HCT116 (cell line): ENCODE results near the gene METTL21C.

ENCODE experiments used
- EGR1 ChIP-seq: IDR thresholded peaks from 2 replicates; pipeline ENCODE4 v1.6.1; 2012; ENCODE audit warnings: low read depth
- POLR2A ChIP-seq: IDR thresholded peaks from 2 replicates; pipeline ENCODE4 v1.7.0; 2011; ENCODE audit warnings: borderline replicate concordance; ENCODE audit not compliant: insufficient read depth, insufficient read length; ENCODE audit errors: extremely low read depth
- POLR2AphosphoS5 ChIP-seq: IDR thresholded peaks from 2 replicates; pipeline ENCODE4 v1.6.1; 2011; ENCODE audit warnings: mild to moderate bottlenecking, low read depth, low read length, moderate library complexity
- SIN3A ChIP-seq: IDR thresholded peaks from 2 replicates; pipeline ENCODE4 v1.6.1; 2012; ENCODE audit warnings: low read depth
- SP1 ChIP-seq: IDR thresholded peaks from 2 replicates; pipeline ENCODE4 v1.6.1; 2012; ENCODE audit warnings: low read depth
- TCF7L2 ChIP-seq: IDR thresholded peaks from 2 replicates; pipeline ENCODE4 v1.7.0; 2011; ENCODE audit warnings: borderline replicate concordance, inconsistent platforms; ENCODE audit not compliant: insufficient read depth, insufficient read length; ENCODE audit errors: extremely low read depth
- YY1 ChIP-seq: IDR thresholded peaks from 2 replicates; pipeline ENCODE4 v1.6.1; 2011; ENCODE audit warnings: low read length, low read depth, moderate library complexity, mild to moderate bottlenecking; ENCODE audit not compliant: insufficient replicate concordance; ENCODE audit errors: extremely low read depth
- ZNF274 ChIP-seq: fragments of 200-500 bp; sonication (Bioruptor generic); IDR thresholded peaks from 2 replicates; pipeline ENCODE4 v1.6.1; 2014; ENCODE audit warnings: mild to moderate bottlenecking, low read depth, low read length, inconsistent platforms
- TF ChIP-seq, protein P1 (sequence below), 3 experiments: fragments of 200-600 bp in 1 of 3; sonication (generic) in 1 of 3; IDR thresholded peaks in 2 of 3; conservative IDR thresholded peaks in 1 of 3; 2 replicates each; pipeline ENCODE4 v1.5.1; 2012 to 2017; ENCODE audit warnings: low read depth in 2 of 3, low read length in 2 of 3, antibody characterized with exemption in 1 of 3, borderline replicate concordance in 1 of 3, control low read depth in 1 of 3, mild to moderate bottlenecking in 1 of 3, mixed read lengths in 1 of 3, mixed run types in 1 of 3, moderate library complexity in 1 of 3; ENCODE audit not compliant: insufficient read depth in 1 of 3
- TF ChIP-seq, protein P2 (sequence below): IDR thresholded peaks from 2 replicates; pipeline ENCODE4 v1.6.1; 2012; ENCODE audit warnings: low read depth

DNA sequence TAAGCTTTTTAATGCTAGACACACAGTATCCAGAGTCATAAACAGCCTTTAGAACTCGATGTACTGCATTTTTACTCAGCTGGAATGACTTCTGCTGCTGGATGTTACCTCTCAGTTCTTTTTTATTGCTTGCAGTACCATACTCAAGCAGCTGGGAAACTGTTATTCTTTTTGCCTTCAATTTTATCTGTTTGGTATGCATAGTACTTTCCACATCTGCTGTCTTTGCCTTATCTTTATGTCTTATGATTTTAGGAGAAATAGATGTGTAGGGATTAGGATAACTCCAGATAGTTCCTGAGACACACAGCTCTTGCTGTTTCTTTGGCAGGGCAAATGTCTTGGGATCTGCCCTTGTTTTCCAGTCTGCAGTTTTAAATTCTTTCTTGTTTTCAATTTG lies 47.3 kb upstream of the METTL21C start:
- TF ChIP-seq POLR2A = no peak
- no peak for TF ChIP-seq YY1
- TF ChIP-seq, protein P1, sequence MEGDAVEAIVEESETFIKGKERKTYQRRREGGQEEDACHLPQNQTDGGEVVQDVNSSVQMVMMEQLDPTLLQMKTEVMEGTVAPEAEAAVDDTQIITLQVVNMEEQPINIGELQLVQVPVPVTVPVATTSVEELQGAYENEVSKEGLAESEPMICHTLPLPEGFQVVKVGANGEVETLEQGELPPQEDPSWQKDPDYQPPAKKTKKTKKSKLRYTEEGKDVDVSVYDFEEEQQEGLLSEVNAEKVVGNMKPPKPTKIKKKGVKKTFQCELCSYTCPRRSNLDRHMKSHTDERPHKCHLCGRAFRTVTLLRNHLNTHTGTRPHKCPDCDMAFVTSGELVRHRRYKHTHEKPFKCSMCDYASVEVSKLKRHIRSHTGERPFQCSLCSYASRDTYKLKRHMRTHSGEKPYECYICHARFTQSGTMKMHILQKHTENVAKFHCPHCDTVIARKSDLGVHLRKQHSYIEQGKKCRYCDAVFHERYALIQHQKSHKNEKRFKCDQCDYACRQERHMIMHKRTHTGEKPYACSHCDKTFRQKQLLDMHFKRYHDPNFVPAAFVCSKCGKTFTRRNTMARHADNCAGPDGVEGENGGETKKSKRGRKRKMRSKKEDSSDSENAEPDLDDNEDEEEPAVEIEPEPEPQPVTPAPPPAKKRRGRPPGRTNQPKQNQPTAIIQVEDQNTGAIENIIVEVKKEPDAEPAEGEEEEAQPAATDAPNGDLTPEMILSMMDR (IDR thresholded peaks at IDR 0.05 in 2 of 3, conservative IDR thresholded peaks at IDR 0.05 in 1 of 3; ENCODE audit: borderline replicate concordance in 1 of 3, insufficient read depth in 1 of 3, low read depth in 2 of 3, low read length in 2 of 3) = no peak
- TF ChIP-seq ZNF274 = no peak
- no peak for TF ChIP-seq TCF7L2
- no peak for TF ChIP-seq EGR1
- no peak for TF ChIP-seq SIN3A
- TF ChIP-seq, protein P2, sequence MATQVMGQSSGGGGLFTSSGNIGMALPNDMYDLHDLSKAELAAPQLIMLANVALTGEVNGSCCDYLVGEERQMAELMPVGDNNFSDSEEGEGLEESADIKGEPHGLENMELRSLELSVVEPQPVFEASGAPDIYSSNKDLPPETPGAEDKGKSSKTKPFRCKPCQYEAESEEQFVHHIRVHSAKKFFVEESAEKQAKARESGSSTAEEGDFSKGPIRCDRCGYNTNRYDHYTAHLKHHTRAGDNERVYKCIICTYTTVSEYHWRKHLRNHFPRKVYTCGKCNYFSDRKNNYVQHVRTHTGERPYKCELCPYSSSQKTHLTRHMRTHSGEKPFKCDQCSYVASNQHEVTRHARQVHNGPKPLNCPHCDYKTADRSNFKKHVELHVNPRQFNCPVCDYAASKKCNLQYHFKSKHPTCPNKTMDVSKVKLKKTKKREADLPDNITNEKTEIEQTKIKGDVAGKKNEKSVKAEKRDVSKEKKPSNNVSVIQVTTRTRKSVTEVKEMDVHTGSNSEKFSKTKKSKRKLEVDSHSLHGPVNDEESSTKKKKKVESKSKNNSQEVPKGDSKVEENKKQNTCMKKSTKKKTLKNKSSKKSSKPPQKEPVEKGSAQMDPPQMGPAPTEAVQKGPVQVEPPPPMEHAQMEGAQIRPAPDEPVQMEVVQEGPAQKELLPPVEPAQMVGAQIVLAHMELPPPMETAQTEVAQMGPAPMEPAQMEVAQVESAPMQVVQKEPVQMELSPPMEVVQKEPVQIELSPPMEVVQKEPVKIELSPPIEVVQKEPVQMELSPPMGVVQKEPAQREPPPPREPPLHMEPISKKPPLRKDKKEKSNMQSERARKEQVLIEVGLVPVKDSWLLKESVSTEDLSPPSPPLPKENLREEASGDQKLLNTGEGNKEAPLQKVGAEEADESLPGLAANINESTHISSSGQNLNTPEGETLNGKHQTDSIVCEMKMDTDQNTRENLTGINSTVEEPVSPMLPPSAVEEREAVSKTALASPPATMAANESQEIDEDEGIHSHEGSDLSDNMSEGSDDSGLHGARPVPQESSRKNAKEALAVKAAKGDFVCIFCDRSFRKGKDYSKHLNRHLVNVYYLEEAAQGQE = no peak
- TF ChIP-seq SP1 = no peak
- no peak for TF ChIP-seq POLR2AphosphoS5
